Epithelial cell of prostate (primary cell): ENCODE data around the gene PPA2.

Source experiments
- DNase-seq: peaks from one replicate; pipeline ENCODE4 v3.0.0-alpha.2; 2011; ENCODE audit warnings: low read depth, low spot score
- H3K27ac ChIP-seq: fragments of 450-650 bp; 2 replicates; pipeline ENCODE4 v1.5.1; 2017; ENCODE audit warnings: mild to moderate bottlenecking

PPA2 gene

DNA sequence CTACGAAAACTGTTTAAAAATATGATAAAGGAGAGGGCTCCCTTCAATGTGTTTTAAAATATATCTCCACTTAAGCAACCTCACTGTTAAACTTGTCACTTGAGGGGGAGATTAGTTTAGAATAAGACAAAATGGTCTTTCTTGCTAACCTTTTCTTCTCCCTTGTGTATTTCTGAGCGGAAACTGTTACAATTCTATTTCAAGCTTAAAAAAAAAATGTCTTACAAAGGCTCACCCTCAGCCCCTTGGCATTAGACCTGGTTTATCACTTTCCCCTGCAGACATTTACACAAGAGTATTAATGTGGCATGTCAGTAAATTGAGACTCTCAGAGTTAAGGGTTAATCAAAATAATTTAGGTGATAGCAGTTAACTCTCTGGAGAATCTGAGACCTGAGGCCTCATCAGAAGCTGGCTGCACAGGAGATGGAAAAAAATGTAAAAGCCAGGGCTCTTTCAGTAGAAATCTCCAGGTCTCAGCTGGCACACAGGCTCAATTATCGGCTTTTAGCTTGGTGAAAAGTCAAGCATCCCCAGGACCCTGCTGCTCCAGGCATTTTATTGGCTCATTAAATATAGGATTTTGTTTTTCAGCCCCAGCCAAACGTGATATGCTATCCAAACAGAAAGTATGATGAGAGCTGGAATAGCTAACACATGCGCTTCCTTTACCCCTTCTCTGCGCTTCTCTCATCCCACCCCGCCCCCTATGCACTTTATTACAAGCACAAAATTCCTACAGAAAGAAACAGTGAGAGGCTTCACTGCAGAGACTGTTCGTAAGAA lies 130.5 kb downstream of the PPA2 start:
- H3K27ac ChIP-seq, result no peak overlapping the region
- DNase-seq, result no peak

DNA sequence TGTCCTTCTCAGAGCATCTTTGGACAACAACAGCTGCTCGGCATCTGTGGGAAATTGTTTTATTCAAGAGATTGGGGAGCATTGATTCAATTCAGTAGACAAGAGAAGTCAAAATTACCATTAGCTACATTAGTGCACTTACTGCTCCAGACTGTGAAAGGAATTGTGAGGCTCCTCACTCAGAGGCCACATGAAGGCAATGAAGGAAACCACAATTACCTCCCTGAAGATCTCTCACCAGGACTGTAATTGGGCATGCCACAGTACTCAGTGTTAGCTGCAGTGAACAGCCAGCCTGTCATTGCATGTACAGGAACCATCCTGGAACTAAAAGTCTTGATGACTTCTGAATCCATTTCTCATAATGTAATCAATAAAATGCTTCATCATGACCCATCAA lies 144.8 kb downstream of the PPA2 start:
- no peak overlapping the region for H3K27ac ChIP-seq
- DNase-seq, result no peak

DNA sequence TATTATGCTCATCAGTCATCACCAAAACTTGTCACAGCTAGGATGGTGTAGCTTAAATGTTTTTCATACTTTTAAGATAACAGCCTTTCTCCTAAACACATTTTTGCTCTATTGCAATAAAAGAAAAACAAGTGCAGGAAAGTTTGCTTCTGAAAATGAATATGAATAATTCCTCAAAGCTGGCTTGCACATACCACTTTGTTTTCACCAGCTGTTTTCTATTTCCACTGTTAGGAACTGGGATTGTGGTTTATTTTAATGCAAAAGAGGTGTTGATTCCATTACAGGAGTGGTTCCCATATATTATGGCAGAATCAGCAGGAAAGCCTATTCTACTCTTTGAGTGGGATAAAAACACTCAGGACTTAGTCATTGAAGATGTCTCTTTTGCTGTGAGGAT lies 145.9 kb downstream of the PPA2 start:
- no peak overlapping the region for H3K27ac ChIP-seq
- no peak for DNase-seq

DNA sequence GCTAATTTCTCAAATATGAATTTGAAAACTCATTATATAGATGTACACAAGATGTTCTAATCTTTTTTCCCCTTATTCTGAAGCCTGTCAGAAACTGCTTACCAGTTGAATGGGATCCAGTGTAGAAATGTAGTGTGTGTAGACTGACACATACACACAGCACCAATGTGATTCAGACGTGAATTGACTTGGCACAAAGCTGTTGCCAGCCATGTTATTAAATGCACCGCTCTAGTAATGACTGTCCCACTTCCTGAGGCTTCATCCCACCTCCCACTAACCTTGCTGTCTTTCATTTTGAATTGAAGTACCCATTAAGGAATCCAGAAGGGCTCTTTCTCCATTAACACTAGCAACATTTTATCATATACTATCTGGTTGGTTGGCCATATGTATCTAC lies 146.6 kb downstream of the PPA2 start:
- H3K27ac ChIP-seq, result no peak overlapping the region
- DNase-seq, result no peak
